HG03469 (cell line): ENCODE results near the gene TMEM158.

Experiments used
- ATAC-seq: cut with Tn5 transposase; IDR thresholded peaks from one replicate; pipeline ENCODE4 v1.9.1; 2021; ENCODE audit warnings: mild to moderate bottlenecking, moderate library complexity, moderate number of reproducible peaks; ENCODE audit not compliant: unreplicated experiment

The TMEM158 gene

GRCh38 chr3:45178183-45179023 lies 47.7 kb downstream of the TMEM158 start:
- ATAC-seq = no peak

- ATAC-seq = no peak
These were observed 49.2 kb downstream of the TMEM158 start for GRCh38 chr3:45176912-45177311.
